ENCODE results near the gene FAM20C.
"Not testable (repeated sequence)": the region's sequence is repeated elsewhere in the genome, so short reads cannot be mapped to it uniquely, and the experiment has no call there.

FAM20C gene

DNA sequence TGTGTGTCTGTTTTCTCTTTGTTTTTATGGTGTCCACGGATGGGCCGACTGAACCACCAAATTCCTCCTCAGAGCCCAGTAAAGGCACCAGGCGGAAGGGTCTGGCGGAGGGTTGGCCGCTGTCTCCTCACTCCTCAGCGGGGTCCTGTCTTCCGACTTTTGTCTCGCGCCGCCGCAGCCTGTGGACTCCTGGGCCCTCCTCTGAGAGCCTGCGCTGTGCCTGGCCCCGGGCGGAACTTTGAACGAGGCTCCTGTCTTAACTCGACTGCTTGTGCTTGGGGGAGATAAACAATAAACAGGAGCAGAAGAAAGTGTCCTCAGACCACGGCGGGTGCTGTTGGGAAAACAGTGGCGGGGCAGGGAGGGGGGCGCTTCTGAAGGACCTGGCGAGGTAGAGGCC lies 2.2 kb upstream of the FAM20C start:
- DNase-seq = no peak

DNA sequence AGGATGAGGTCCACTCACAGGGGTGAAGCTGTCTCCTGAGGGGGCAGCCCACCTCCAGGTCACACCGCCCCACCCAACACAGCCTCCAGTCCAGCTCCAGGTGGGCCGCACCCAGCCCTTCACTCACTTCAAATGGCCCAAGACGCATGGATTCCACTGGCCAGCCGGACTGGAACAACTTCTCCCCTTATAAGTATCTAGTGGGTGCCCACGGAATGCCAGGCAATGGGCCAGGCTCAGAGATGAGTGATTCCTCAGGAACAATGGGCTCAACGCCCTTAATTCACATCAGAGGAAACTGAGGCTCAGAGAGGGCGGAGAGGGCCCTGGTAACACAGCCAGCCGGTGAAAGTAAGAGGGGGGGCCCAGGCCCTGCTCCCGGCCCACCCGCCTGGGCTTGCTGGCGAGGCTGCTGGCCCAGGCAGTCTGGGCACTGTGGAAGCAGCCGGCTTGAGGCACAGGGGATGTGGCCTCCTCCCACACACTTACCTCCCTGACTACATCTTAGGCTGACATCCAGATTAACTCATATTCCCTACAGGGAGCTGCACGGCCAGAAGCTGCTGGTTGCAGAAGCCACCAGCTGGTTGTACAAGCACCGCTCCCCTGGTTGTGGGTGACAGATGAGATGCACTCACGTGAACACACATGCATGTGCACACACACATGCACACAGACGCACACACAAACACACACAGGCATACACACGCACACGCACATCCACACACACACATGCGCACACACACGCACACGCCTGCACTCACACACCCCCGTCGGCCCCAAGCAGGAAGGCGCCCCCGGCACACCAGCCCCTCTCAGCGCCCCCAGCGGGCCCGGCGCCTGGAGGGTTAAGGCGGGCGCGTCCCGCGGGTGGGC lies 1.0 kb upstream of the FAM20C start:
- peak in 26 of 58 donors; percentile 13 to 72 (median 56) for DNase-seq

- peak in 1 of 58 donors; percentile 20 for DNase-seq
Measured at GRCh38 chr7:192701-193480, 520 bp downstream of the FAM20C start.

DNA sequence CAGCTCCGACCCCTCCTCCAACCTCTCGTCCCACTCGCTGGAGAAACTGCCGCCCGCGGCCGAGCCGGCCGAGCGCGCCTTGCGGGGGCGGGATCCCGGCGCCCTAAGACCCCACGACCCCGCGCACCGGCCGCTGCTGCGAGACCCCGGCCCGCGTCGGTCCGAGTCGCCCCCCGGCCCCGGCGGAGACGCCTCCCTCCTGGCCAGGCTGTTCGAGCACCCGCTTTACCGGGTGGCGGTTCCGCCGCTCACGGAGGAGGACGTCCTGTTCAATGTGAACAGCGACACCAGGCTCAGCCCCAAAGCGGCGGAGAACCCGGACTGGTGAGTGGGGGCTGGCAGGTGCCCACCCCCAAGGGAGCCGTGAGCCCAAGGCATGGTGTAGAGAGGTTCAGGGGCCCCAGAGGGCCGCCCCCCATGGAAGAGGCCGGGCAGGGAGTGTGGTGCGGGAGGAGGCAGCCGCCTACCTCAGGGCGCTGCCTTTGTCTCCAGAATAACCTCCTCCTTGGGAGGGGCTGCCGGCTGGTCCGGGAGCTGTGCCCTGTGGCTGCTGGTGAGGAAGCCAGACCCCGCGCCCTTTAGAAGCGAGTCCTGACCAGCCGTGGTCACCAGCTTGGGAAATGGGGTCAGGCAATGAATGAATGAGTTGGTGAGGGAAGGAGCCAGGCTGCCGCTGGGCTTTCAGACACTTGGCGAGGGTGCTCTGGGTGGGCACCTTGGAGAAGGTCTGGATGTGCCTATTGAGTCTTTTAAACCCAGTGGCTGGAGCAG lies 1.3 kb downstream of the FAM20C start:
- peak in 12 of 58 donors; percentile 5 to 58 (median 23) for DNase-seq

DNA sequence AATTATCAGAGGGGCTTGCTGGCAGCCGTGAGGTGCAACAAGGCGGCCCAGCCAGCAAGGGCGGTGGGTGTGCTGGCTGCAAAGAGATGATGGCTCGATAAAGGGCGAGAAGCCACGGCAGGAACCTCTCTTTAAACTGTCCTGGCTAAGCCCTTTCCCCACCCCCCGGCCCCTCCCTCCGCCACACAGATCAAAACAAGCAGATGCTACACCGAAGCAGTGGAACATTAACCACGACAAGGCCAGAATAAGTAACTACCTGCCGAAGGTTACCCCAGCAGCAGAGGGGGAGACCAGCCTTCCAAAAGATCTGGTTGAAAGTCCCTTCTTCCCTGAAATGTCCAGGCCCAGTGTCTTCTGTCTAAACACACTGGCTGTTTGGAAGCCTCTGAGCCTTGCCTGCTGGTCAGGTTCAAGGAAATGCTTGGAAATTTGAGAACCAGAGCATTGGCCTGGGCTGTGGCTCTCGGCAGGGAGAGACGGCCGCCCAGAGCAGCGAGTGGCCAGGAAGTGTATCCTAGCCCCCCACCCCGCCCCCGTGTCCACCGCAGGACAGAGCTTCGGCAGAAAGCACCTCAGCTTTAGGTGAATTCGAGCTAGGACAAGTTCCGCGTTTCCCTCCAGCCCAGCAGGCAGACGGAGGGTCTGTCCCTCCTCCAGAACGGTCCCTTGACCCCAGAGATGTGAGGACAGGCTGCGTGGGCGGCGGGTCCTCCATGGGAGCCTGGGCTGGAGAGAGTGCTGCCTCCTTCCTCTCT lies 2.1 kb downstream of the FAM20C start:
- DNase-seq = no peak

GRCh38 chr7:195010-195829 lies 2.8 kb downstream of the FAM20C start:
- DNase-seq = no peak

DNA sequence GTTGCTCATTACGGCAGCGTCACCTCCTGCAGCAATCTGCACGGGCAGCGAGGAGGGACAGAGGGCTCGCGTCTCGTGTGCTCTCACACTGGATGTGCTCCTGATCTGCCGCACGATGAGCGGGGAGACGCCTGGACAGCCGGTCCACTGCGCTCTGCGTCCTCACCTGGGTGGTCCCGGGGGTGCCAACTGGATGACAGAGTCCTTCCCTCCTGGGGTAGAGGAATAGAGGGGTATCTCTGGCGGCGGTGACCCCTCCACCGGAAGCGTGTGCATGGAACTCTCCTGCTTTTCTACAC lies 3.4 kb downstream of the FAM20C start:
- DNase-seq = no peak

DNA sequence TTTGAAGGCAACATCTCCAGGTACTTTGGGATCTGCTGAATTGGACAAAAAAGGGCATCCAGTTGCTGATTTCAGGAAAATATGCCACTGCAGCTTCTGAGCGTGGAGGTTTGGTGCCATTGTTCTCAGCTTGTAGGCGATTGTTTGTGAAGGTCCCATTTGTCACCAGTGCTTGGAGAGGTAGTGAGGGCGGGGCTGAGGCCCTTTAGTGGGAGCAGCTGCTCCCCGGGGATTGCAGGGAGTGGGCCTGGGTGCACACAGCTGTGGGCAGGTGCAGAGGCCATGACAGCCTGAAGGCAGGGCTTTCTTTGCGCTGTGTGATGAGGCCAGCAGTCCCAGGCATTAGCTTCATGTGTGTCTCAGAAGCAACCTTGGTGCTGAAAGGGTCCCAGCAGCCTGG lies 3.9 kb downstream of the FAM20C start:
- DNase-seq = no peak

DNA sequence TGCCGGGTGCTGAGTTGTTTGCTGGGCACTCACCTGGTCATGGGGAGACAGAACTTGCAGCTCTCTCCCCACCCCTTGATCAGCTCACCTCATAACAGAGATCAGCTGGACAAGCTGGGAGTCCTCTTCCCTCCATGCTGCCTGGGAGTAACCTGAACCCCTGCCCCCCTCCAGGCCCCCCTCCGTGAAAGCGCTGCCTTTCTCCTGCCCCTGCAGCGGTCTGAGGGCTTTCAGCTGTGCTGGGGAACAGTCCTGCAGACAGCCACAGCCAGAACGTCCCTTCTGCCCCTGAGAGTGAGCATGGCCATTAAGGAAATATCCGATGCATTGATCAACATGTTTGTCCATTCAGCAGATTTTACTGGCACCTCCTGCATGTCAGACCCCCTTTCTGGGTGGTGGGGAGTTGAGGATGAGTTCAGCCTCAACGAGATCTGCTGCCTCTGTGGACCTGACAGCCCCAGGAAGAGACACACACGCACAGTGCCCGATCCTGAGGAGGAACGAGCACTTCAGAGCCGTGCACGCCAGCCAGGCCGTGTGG lies 4.5 kb downstream of the FAM20C start:
- no peak for DNase-seq

- DNase-seq = no peak
Measured at GRCh38 chr7:197413-198335, 5.3 kb downstream of the FAM20C start.

- peak in 9 of 58 donors; percentile 7 to 34 (median 19) for DNase-seq
Measured at GRCh38 chr7:199483-200249, 7.3 kb downstream of the FAM20C start.

GRCh38 chr7:200290-200689 lies 7.9 kb downstream of the FAM20C start:
- no peak for DNase-seq

DNA sequence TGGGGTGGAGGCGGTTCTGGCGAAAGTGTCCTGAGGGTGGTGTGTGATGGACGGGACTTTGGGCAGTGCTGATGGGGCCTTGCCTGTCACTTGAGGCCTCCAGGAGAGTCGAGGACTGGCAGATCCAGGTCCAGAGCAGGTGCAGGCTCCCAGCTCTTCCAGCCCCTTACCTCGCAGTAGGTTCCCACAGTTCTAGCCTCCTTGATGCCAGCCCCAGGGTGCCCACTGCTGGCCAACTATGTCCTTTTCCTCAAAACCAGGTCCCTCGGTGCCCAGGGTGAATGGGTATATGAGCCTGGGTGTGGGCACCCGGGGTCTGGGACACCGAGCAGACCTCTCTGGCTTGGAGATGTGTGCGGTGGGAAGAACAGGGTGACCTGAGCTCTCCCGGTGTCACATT lies 8.3 kb downstream of the FAM20C start:
- DNase-seq = no peak

DNA sequence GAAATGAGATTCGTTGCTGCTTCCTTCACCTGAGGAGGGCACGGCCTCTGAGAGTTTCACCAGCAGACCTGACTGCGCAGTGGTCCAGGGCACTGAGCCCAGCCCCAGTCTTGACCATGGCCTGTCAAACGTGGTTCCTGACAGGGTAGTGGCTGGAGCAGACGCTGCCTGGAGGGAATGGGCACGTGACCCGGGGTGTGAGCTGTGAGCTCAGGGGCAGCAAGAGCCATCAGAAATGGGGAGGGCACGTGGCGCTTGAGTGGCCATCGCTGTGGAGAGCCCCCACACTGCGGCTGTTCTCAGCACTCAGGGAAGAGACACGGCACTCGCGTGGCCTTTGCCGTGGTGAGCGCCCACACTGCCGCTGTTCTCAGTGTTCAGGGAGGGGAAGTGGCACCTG lies 12.0 kb downstream of the FAM20C start:
- DNase-seq = no peak

DNA sequence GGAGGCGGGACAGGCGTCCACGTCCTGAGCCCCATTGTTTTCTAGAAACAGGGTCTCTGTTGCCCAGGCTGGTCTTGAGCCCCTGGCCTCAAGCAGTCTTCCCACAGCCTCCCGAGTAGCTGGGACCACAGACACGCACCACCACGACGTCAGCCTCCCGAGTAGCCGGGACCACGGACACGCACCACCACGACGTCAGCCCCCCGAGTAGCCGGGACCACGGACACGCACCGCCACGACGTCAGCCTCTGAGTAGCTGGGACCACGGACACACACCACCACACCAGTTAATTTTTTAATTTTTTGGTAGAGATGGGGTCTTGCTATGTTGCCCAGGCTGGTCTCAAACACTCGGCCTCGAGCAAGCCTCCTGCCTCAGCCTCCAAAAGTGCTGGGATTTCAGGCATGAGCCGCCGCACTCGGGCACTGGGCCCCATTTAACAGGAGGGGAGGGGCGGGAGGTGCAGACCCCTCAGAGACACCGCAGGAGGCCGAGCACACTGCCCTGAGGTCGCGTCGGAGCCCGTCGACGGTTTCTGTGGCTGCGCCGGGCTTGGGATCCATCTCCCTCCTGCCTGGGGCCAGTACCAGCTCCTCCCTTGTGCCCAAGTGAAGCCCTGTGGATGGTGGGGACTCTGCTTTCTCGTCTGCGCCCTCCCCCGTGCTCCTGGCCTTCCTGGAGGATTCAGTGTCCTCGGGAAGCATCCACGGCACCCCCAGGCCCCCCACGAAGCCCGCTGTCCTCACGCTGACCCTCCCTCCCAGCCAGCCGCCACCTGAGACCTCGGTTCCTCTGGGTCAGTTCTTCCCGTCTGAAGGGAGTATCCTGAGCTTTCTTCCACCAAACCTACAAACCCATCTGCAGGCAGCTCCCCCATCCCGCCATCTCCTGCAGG lies 13.0 kb downstream of the FAM20C start:
- peak in 8 of 58 donors; percentile 15 to 37 (median 18) for DNase-seq

- not testable (repeated sequence) for DNase-seq
Measured at GRCh38 chr7:206351-206750, 14.0 kb downstream of the FAM20C start.

Measured in anterior cingulate cortex (tissue), 58 donors.